Measurements from ENCODE around the gene HDAC4.

HDAC4 gene

DNA sequence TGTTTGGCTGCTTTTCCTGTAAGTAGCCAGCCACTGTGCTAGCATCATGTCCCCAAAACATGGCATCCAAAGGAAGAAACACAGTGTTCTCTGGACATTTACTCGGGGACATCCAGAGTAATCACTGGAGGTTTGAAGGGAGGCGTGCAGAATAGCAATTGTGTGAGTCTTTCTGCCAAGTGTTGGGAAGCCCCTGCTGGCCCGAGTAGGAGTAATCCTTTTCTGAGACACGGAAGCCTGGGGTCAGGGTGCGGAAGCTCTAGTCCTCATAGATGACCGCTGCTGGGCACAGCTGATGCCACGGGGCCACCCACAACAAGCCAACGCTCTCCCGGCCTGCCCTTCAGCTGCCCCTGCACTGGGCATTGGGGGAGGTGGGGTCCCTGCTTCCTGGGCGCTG is 24.8 kb upstream of the HDAC4 start:
- DNase-seq = no peak

DNA sequence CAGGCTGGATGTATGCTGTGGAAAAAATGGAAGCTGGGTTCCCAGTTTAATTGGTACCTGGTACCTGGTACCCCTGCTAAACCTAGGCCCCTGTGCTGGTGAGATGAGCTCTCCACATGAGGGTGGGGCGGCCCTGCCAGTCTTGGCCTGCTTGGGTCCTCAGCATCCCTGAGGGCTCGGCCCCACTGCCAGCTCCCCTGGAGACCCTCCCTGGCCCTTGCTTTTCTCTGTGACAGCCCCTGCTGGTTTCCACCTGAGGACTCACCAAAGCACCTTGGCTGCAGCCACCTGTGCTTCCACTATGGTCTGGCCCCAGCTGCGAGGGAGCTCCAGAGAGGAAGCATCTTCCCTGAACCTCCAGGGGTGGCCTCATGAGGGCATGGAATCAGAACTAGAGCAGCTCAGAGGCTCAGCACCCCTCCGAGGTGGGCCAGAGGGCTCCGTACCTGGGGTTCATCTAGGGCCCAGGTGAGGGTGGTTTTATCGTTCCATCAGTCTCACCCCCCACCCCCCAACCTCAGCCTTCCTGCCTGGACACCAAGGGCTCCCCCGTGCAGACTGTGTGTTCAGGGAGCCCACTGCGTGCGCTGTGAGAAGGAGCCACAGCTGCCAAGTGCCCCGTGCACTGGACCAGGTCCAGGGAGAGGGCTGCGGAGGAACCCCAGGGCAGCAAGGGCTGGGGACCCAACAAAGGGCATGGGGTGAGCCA is 23.7 kb upstream of the HDAC4 start:
- DNase-seq = no peak

DNA sequence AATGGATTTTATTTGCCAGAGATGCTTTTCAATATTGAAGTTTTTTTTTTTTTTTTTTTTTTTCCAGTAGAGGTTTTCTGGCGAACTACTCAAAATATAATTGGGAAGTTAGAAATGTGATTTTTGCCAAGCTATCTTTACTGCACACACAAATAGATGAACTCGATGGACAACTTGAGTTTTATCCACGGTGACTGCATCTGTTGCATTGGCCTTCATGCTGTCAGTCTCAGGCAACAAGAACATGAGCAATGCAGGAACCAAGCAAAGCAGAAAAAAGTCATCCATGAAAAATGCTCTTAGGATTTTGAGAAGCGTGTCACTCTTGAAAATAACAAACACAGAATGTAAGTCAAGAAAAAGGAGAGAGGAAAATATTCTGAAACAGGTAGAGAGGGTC is 22.7 kb upstream of the HDAC4 start:
- DNase-seq = no peak

DNA sequence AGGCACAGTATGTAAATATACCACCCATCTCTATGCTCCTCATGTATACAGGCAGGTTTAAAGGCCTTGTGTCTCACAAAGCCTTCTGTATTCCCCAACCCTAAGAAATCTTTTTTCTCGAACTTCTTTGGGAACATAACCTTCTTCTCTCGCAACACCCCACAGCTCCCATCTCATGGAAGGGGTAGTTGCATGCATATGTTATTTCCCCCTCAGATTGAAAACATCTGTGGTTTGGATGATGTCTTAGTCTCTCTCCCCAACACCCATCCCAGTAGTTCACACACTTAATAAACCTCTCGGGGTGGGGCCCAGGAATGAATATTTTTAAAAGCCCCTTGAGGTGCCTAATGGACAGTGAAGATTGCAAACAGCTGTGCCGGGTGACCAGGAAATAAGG is 21.0 kb upstream of the HDAC4 start:
- DNase-seq = no peak

DNA sequence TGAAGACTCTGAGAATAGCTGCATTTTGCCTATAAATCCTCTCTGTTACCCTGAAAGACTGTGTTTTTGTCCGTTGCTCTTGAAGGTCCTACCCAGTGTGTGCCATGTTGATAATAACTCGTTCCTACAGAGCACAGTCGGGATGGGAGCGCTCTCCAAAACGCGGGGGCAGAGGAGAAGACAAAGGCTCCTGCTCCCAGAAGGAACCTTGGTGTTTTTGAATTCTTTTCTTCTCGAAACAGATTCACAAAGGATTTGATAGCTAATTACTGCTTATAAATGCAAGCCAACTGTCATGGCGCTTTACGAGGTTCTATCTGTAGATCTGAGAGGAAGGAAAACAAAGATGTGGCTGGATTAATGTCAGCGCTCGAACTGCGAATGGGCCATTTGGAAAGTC is 19.3 kb upstream of the HDAC4 start:
- DNase-seq = no peak

DNA sequence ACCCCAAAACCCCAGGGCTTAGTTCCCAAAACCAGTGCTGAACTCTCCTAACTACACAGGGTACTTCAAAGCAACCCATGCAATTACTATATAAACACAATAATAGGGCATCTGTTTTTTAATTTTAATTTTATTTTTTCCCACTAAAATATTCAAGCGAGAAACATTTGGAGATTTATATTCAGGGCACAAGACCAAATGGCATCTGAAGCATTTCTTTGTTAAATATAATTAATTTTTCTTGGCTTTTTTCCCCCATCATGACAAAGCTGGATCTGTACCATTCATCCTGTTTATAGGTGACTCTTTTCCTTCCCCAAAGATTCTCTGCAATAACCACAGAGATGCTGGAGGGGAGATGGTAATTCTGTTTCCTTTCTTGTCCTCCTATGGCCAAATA is 18.1 kb upstream of the HDAC4 start:
- no peak for DNase-seq

DNA sequence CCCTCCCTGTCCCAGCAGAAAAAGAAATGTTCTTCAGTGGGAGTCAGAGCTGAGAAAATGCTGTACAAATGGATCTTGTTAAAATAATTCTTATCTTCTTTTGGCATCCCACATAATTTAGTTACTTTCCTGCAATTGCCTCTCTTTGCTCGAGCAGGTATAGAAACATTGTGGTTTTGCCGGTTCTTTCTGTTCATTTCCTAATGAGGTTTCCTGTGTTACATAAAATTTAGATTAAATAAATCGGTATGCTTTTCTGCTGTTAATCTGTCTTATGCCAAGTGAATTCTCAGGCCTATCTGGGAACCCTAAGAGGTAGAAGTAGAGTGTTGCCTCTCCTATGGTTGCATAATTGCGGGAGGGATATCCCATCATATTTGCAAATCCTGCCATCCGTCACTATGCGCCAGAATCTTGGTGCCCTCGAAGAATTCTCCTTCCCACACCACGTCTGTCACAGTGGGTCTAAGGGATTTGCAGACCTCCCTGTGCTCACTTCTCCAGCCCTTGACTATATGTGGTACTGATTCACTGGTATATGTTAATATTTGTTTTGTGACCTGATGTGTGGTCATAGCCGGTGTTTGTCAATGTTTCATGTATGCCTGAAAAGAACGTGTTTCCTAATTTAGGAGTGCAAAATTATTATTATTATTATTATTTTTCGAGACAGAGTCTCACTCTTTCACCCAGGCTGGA is 12.2 kb upstream of the HDAC4 start:
- no peak for DNase-seq

DNA sequence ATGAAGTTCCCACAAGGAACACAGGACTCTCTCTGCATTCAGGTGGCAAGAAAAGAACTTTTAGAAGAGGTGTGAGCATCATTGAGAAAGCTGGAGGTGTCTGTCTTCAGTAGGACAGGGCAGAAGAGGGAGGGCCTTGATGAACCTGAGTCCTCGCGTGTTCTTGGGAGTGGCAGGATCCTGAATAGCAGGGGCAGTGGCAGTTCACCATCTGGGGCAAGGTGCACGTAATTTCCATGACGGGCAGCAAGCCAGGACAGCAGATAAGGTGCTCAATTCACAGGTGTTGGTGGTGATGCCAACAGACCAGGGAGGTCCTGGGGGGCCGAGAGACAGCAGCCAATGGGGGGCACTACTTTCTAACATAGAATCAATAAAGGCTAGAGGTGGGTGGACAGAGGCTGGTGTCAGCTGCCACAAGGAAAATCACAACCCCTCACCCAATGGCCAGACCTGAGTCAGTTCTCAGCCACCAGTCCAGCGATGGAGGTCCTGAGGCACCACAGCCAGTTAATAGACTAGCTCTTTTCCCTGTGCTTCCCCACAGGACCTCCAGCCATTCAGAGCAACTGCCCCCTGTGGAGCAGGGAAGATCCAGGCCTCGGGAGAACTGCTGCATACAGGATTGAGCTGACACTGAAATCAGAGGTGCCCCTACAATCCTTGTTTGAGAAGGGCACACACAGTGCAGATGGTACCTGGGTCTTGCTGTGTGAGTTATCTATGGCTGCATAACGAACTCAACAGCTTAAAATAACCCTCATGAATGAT is 10.9 kb upstream of the HDAC4 start:
- DNase-seq = no peak

DNA sequence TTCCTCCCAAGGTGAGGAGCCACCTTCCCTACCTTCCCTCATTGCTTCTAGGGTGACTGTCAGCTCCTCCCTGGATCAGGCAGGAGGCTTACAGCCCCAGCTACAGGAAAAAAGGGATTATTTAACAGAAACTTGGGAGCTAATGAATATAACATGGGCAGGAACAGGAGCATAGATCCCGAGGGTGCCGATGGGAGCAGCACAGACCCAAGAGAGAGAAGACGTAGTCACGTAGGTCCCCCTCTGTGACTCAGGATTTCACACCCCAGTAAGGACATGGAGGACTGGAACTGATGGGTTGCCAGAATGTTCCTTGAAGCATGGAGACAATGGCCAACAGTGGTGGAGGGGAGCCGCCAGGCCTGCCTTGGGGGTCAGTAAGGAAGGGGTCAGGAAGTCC is 10.3 kb upstream of the HDAC4 start:
- no peak for DNase-seq

DNA sequence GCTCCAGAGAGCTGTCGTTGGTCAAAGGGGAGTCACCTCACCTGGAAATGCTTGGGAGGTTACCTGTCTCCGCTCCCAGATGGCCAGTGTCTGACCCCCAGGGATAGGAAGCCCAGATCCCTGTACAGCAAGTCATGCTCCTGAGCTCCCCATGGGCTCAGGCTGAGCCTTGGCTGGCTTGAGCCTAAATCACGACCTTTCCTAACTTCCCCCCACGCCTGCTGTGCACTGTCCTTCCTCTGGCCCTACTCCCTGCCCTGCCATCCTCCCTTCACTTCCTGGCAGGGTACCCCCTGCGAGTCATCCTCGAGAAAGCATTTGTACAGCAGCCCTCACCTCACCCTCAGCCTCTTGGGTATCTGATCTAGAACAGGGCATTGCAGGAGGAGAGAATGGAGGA is 9.2 kb upstream of the HDAC4 start:
- DNase-seq = no peak

DNA sequence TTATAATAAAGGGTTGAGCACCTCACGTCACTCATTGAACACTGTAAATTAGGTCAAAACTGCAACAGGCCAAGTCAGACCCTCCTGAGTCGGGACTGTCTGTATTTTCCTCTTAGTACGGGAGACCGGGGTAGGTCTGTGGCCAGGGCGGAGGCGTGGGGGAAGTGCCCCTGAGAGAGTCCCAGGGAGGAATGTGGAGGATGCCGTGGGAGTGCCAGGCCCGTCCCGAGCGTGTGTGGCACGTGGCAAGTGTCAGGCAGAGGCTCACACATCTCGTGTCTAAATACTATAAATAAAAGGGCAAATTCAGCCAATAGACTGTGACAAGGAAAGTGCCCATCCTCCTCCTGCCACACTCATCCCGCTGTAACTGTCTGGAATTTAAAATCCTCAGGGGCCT is 6.3 kb upstream of the HDAC4 start:
- no peak for DNase-seq

DNA sequence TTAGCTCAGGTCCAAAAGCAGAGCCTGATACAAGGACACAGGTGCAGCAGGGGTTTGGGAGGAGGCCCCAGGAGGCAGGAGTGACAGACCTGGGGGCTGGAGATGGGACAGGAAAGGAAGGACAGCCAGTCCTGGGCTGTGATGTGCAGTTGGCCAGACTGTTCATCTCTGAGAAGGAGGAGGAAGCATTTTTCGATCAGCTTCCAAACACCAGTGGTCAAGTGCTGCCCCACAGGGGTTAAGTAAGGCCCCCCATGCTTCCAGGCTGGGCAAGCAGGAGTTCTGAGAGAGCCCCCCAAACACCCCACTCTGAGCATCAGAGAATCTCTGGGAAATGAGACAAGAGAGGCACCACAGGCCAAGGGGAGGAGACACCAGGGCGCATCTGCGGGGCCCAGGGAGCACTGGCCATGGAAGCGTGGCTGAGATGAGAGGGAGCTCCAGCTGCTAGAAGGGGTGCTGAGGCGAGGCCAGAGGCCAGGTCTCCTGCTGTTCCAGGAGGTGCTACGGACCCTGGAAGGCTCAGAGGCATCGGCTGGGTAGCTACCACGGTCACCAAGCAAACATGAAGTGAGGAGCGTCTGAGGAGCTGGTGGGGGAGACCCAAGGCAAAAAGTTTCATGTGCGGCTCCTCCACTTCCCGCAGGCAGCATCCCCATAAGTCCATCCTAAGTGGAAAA is 5.6 kb upstream of the HDAC4 start:
- no peak for DNase-seq

DNA sequence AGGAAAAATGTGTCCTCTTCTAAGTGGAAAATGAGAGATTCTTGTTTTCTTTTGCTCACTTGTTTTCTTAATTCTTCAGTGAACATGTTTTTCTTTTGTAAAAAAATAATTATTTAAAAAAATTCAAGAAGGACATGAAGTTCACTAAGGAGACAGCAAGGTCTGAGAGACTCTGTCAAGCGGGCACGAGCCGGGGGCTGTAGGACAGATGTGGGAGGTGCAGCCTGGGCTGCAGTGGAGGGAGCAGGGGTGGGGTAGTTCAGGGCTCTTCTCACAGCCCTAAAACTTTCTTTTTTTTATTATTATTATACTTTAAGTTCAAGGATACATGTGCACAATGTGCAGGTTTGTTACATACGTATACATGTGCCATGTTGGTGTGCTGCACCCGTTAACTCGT is 4.3 kb upstream of the HDAC4 start:
- DNase-seq = no peak

DNA sequence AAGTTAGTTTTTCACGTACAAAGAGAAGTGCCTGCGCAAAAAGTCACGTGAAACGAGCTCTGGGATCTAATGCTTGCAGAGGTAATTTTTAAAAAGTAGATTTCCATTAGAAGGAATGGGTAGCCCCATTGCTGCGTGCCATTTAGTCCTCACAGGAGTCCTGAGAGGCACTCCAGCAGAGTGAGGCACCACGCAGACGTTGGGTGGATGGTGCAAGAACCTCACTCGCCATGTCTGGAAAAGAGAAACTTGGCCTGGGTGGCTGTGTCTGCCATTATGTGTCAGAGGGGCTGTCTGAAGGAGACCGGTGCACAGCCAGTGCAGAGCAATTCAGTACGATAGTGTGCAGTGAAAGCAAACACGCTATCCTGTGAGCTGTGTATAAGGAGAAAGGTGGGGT is 1.8 kb upstream of the HDAC4 start:
- no peak for DNase-seq

DNA sequence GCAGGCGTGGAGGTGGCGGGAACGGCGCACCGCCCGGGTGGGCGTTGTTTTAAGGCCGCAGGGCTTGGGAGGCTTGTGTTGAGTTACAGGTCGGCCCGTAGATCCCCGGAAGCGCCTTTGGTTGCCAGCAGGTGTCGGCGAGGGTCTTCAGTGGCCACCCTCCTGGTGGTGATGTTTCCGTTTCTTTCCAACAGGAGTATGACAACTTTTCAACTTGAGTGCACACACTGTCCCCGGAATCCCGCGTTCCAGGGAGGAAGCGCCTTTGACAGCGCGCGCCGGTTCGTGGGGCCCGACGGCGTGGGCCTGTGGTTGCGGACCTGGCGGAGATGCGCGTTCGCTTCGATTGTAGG is 1.0 kb upstream of the HDAC4 start:
- DNase-seq = no peak

DNA sequence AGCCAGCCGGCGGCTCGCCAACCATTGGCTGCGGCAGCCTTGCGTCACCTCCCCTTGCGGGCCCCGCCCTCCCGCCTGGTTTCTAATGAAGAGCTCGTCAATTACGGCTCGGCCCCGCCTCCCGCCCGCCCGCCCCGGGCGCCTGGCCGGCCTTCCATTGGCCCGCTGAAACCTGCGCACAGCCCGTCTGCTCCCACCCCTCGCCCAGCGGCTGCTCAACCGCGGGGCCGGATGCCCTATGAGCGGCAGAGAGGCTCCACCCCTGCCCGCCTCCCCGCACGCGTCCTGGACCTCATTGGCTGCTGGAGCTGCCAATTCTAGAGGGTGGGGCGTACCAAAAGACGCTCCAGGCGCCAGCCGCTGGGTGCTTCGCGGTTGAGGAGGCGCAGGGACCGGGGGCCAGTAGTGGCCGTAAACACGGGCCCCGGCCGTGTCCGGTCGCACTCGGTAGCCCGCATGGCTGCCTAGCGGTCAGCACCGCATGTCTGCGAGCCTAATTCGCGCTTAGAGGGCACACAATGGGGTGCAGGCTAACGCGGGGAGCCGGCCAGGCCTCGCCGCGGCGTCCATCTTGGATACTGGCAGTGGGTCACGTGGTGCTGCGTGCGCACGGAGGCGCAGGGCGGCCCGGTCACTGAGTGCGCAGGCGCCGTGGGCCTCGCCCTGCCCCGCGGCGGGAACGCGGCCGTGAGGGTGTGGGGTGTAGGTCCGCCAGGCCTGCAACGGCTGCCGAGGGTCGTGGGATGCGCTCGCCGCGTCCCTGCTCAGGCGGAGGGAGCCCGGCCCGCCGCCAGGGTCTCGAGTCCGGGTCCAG is 454 bp upstream of the HDAC4 start:
- DNase-seq = peak; percentile 100

DNA sequence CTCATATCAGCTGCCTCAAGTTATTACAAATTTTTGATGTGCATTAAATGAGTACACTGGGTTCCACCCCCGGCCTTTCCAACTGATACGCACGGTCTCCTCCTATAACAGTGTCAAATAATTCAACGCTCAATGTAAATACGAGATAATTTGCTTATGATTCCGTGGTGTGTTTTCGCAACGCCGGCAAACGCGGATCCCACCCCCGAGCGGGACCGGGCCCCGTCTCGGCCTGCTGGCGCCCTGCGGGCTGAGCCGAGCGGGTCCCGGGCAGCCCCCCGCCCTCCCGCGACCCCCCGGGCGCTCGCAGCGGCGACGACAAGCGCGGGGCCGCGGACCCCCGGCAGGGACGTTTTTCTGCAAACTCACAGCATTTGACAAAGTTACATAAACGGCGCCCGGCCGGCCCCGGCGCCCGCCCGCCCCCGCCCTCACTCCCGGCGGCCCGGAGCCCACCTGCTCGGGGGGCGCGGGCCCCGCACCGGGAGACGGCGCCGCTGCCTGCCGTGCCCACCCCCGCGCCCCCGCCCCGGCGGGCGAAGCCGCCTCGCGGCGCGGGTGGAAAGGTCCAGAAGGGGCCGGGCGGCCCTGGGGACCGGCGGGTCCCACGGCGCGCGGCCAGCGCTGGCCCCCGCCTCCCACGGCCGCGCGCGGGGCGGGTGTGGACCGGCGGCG is 762 bp downstream of the HDAC4 start:
- DNase-seq = no peak

DNA sequence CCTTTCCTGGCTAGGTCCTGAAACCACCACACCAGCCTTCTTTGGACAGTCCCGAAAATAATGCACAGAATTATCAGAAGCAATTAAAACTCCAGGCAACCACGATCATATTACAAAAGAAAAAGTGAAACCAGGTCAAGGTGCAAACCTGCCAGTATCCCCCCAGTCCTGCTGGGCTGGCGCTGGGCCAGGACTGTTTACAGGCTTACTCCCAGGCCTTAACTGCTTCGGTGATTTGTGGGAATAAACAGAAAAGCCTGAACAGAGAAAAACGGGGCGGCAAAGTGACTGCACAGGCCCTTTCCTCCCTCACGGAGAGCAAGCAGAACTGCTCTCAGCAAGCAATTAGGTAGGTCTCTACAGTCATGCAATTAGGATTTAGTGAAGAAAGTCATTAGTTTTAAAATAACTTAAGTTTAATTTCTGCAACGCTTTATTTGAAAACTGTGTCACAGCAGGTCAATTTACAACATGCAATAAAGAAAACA is 1.3 kb downstream of the HDAC4 start:
- no peak for DNase-seq

DNA sequence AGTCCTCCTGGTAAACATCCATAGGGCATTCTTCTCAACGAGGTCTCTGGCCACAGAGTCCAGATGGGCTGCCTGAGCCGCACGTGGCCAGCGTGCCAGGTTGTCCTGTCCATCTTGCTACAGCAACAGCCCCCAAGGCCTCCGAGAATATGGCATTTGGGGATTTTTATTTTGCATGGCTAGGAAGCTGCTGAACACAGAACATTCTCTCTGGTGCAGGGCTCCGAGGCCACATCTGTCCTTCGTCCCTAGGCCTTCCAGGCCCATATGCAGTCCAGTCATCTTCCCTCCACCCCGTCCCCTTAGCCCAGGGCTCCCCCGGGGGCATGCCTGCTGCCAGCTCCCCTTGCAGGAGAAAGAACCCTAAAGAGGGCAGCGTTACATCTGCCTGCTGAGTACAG is 2.3 kb downstream of the HDAC4 start:
- DNase-seq = no peak

DNA sequence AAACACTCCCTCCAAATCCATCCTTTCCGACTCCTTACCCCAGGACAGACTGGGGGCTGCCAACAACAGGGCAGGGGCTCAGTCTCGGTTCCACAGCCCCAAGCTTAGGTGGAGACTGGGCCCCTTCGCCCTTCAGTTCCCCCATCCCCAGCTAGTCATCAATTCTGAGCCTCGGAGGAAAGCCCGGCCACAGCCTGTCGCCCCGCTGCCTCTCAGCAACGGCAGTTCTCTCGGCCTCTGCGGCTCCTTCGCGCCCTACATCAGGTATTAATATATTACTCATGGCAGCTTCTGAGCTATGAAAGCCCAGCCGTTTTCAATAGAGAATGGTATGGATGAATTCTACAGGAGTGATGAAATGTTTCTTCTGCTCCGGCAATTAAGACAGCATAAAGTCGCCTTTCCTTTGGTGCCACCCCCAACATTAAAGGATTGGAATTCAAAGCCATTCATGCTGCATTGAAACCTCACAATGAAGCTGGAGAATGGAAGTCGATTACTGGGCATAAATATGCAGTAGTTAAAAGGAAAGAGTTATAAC is 2.8 kb downstream of the HDAC4 start:
- no peak for DNase-seq

DNA sequence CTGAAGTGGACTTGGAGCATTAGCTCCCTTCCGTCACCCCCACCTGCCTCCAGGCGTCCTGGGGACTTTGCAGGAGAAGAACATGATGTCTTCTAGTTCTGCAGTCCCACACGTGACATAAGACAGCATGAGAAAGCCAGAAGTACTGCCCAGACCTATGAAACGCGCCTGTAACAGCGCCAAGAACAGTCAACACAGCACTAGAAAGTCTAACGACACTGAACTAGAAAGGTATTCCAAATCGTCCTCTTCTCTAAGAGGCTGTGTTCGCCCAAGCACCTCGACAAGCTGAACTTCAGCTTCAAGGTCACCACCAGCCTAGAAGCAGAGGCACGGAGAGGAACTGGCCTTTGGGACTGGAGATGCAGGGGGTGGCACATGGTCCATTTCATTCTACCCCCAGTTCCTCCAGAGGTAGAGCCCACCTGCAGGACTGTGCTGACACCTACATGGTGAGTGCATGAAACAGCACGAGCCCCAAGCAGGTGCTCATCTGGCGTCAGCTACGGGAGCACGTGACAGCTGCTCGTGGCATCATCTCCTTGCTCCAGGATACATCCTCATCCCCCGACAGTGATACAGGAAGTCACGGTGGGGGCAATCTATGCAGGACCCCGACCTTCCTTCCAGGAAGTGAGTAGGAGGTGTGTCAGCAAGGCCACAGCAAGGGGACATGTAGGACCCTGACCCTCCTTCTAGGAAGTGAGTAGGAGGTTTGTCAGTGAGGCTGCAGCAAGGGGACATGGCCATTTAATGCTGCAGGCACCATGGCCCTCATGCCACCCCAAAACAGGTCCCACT is 3.7 kb downstream of the HDAC4 start:
- DNase-seq = no peak

Measured in right forelimb (tissue), 1 donor.